K562 (cell line): ENCODE data around the gene LILRA6. TPM values are rescaled to one million over a fixed set of nuclear protein-coding genes. Genes with fewer than 3 reads are reported as not detected.

Experiments
- CHD7 ChIP-seq: fragments of 200-600 bp; sonication (generic); IDR thresholded peaks from one replicate; pipeline ENCODE4 v1.6.1; 2012; ENCODE audit warnings: mild to moderate bottlenecking, low read depth, low read length, inconsistent platforms
- E2F8 ChIP-seq: fragments of 450-650 bp; IDR thresholded peaks from 2 replicates; pipeline ENCODE4 v1.7.1; 2018; ENCODE audit warnings: mild to moderate bottlenecking, low read depth; ENCODE audit not compliant: partially characterized antibody
- KLF10 ChIP-seq: fragments of 250-450 bp; sonication (Bioruptor Pico); IDR thresholded peaks from 2 replicates; pipeline ENCODE4 v1.6.1; 2021; ENCODE audit warnings: matching md5 sums
- SETDB1 ChIP-seq: IDR thresholded peaks from one replicate; pipeline ENCODE4 v1.6.1; 2012; ENCODE audit warnings: low read length, control low read depth, inconsistent platforms
- THRAP3 ChIP-seq: fragments of 450-650 bp; IDR thresholded peaks from 2 replicates; pipeline ENCODE4 v1.6.1; 2016; ENCODE audit warnings: mild to moderate bottlenecking, inconsistent platforms, borderline replicate concordance
- YY1 ChIP-seq, 3 experiments: IDR thresholded peaks; 2 replicates each; pipeline ENCODE4 v1.6.1; 2011; ENCODE audit warnings: low read length in 2 of 3, mild to moderate bottlenecking in 2 of 3, moderate library complexity in 2 of 3, borderline replicate concordance in 1 of 3, control low read depth in 1 of 3, low read depth in 1 of 3; ENCODE audit not compliant: insufficient read depth in 3 of 3, insufficient replicate concordance in 2 of 3, control insufficient read depth in 1 of 3, insufficient read length in 1 of 3; ENCODE audit errors: extremely low read depth in 1 of 3
- ZBTB17 ChIP-seq: fragments of 450-650 bp; formaldehyde crosslinking; IDR thresholded peaks from 2 replicates; pipeline ENCODE4 v1.4.0; 2020; ENCODE audit warnings: mild to moderate bottlenecking
- ZBTB49 ChIP-seq: sonication (generic); formaldehyde crosslinking; IDR thresholded peaks from 2 replicates; pipeline ENCODE4 v1.8.0; 2022; ENCODE audit warnings: missing genetic modification reagents, mild to moderate bottlenecking, borderline replicate concordance
- polyA plus RNA-seq, 8 experiments: library from polyadenylated mRNA; depleted of rRNA in 4 of 8; stranded (reverse) in 5 of 8; unstranded in 3 of 8; fragments of >200 nt; fragmentation: Nextera tagmentation in 2 of 8; fragmentation: Illumina TruSeq in 1 of 8; extraction: Ambion mirVana in 2 of 8; extraction: Trizol in 1 of 8; gene quantifications; 2 replicates each; pipeline versions ENCODE4 v1.2.1 to v1.2.3, GENCODE V29; 2011 to 2014; ENCODE audit warnings: inconsistent platforms in 1 of 8, missing spikeins in 1 of 8
- total RNA-seq, 7 experiments: library from RNA; depleted of rRNA in 6 of 7; stranded (reverse); fragments of >200 nt in 6 of 7; fragmentation: Illumina TruSeq in 2 of 7; extraction: Trizol in 2 of 7; gene quantifications; 2 replicates each; pipeline versions ENCODE4 v1.2.1 to v1.2.3, GENCODE V29; 2011 to 2021; ENCODE audit warnings: low replicate concordance in 1 of 7

The LILRA6 gene
- total and polyA plus RNA-seq, 9 of the 15 experiments (the other 6 are each of a cell fraction or from before 2014, with no cell fraction given), result 0.03 TPM; not detected in 8

- TF ChIP-seq CHD7 (no peak), ZBTB17 (CRISPR knock-in tag) (no peak), SETDB1 (no peak), KLF10 (CRISPR knock-in tag) (no peak), ZBTB49 (CRISPR knock-in tag) (no peak), E2F8 (no peak), THRAP3 (no peak), YY1 (IDR thresholded peaks at IDR 0.05; ENCODE audit: borderline replicate concordance in 1 of 3, control insufficient read depth in 1 of 3, extremely low read depth in 1 of 3, insufficient read depth in 3 of 3, insufficient read length in 1 of 3, insufficient replicate concordance in 2 of 3, low read depth in 1 of 3, low read length in 2 of 3) (no peak)
These were observed 10.3 kb upstream of the LILRA6 start (continued) for GRCh38 chr19:54252845-54253244.
